ENCODE results near the gene PYROXD2.
A peak's percentile ranks its signal among the peaks of the same experiment; 100 is the strongest.

The PYROXD2 gene

GRCh38 chr10:98382691-98383101 is 32.3 kb downstream of the PYROXD2 start:
- Mint-ChIP-seq H3K9me3 (no peaks in the 10 kb centered on the region), H3K4me1 (ENCODE audit: low read depth) (peaks cover 63% of the 10 kb centered on the region), H3K36me3 (ENCODE audit: low read depth) (peaks cover 65% of the 10 kb centered on the region), H3K27me3 (no peaks in the 10 kb centered on the region), H3K4me3 (no peak overlapping the region), H3K27ac (no peak overlapping the region)
- intact Hi-C loops (cut with micrococcal nuclease): no loop called here

- no peak overlapping the region for H3K4me3 Mint-ChIP-seq
- no peaks in the 10 kb centered on the region for H3K9me3 Mint-ChIP-seq
- intact Hi-C loops (cut with micrococcal nuclease): no loop called here
- H3K36me3 Mint-ChIP-seq (ENCODE audit: low read depth): peaks cover 45% of the 10 kb centered on the region
- H3K27ac Mint-ChIP-seq: no peak overlapping the region
- peaks cover 67% of the 10 kb centered on the region for H3K4me1 Mint-ChIP-seq (ENCODE audit: low read depth)
- no peaks in the 10 kb centered on the region for H3K27me3 Mint-ChIP-seq
Measured at GRCh38 chr10:98380493-98381339, 34.3 kb downstream of the PYROXD2 start.

GRCh38 chr10:98378722-98379121 is 36.3 kb downstream of the PYROXD2 start:
- peaks cover 73% of the 10 kb centered on the region for H3K4me1 Mint-ChIP-seq (ENCODE audit: low read depth)
- intact Hi-C loops (cut with micrococcal nuclease): loop anchor here (10.0 kb wide), 1 partner anchor 54 kb away; no protein-coding TSS in a partner anchor
- no peak overlapping the region for H3K4me3 Mint-ChIP-seq

GRCh38 chr10:98377536-98377935 is 37.4 kb downstream of the PYROXD2 start:
- intact Hi-C loops (cut with micrococcal nuclease): loop anchor here (10.0 kb wide), 1 partner anchor 53 kb away; no protein-coding TSS in a partner anchor
- Mint-ChIP-seq H3K36me3 (ENCODE audit: low read depth) (peaks cover 15% of the 10 kb centered on the region), H3K9me3 (no peaks in the 10 kb centered on the region), H3K27me3 (no peaks in the 10 kb centered on the region), H3K4me3 (no peak overlapping the region), H3K27ac (peak overlapping the region; percentile 56), H3K4me1 (ENCODE audit: low read depth) (peaks cover 83% of the 10 kb centered on the region)

More at GRCh38 chr10:98378722-98379121, 36.3 kb downstream of the PYROXD2 start:
- Mint-ChIP-seq H3K27me3 (no peaks in the 10 kb centered on the region), H3K9me3 (no peaks in the 10 kb centered on the region), H3K27ac (peak overlapping the region; percentile 56), H3K36me3 (ENCODE audit: low read depth) (peaks cover 27% of the 10 kb centered on the region)

- Mint-ChIP-seq H3K4me3 (no peak overlapping the region), H3K9me3 (no peaks in the 10 kb centered on the region), H3K27ac (peak overlapping the region; percentile 1), H3K27me3 (no peaks in the 10 kb centered on the region), H3K36me3 (ENCODE audit: low read depth) (peaks cover 10% of the 10 kb centered on the region), H3K4me1 (ENCODE audit: low read depth) (peaks cover 83% of the 10 kb centered on the region)
- intact Hi-C loops (cut with micrococcal nuclease): loop anchor here (10.0 kb wide), 1 partner anchor 52 kb away; no protein-coding TSS in a partner anchor
Measured at GRCh38 chr10:98377001-98377400, 38.0 kb downstream of the PYROXD2 start.

GRCh38 chr10:98376485-98376884 is 38.5 kb downstream of the PYROXD2 start:
- H3K4me1 Mint-ChIP-seq (ENCODE audit: low read depth): peaks cover 86% of the 10 kb centered on the region
- peaks cover 6% of the 10 kb centered on the region for H3K36me3 Mint-ChIP-seq (ENCODE audit: low read depth)
- peak overlapping the region; percentile 1 for H3K27ac Mint-ChIP-seq
- H3K4me3 Mint-ChIP-seq: no peak overlapping the region
- intact Hi-C loops (cut with micrococcal nuclease): loop anchor here (10.0 kb wide), 1 partner anchor 52 kb away; no protein-coding TSS in a partner anchor
- H3K9me3 Mint-ChIP-seq: no peaks in the 10 kb centered on the region
- H3K27me3 Mint-ChIP-seq: peaks cover 2% of the 10 kb centered on the region

GRCh38 chr10:98374217-98374985 is 40.6 kb downstream of the PYROXD2 start:
- H3K36me3 Mint-ChIP-seq (ENCODE audit: low read depth): no peaks in the 10 kb centered on the region
- H3K4me3 Mint-ChIP-seq: peak overlapping the region; percentile 76
- no peaks in the 10 kb centered on the region for H3K9me3 Mint-ChIP-seq
- H3K4me1 Mint-ChIP-seq (ENCODE audit: low read depth): peaks cover 82% of the 10 kb centered on the region
- peak overlapping the region; percentile 95 for H3K27ac Mint-ChIP-seq
- intact Hi-C loops (cut with micrococcal nuclease): loop anchor here (10.0 kb wide), 1 partner anchor 50 kb away; no protein-coding TSS in a partner anchor
- H3K27me3 Mint-ChIP-seq: peaks cover 2% of the 10 kb centered on the region

- H3K4me1 Mint-ChIP-seq (ENCODE audit: low read depth): peaks cover 73% of the 10 kb centered on the region
- intact Hi-C loops (cut with micrococcal nuclease): loop anchor here (10.0 kb wide), 1 partner anchor 49 kb away; no protein-coding TSS in a partner anchor
- peak overlapping the region; percentile 76 for H3K4me3 Mint-ChIP-seq
- no peaks in the 10 kb centered on the region for H3K36me3 Mint-ChIP-seq (ENCODE audit: low read depth)
- H3K27ac Mint-ChIP-seq: peak overlapping the region; percentile 95
- H3K9me3 Mint-ChIP-seq: no peaks in the 10 kb centered on the region
- peaks cover 2% of the 10 kb centered on the region for H3K27me3 Mint-ChIP-seq
Measured at GRCh38 chr10:98373260-98374040, 41.5 kb downstream of the PYROXD2 start.

- H3K9me3 Mint-ChIP-seq: no peaks in the 10 kb centered on the region
- no peaks in the 10 kb centered on the region for H3K36me3 Mint-ChIP-seq (ENCODE audit: low read depth)
- peaks cover 53% of the 10 kb centered on the region for H3K4me1 Mint-ChIP-seq (ENCODE audit: low read depth)
- no peak overlapping the region for H3K4me3 Mint-ChIP-seq
- intact Hi-C loops (cut with micrococcal nuclease): loop anchor here (10.0 kb wide), 1 partner anchor 46 kb away; no protein-coding TSS in a partner anchor
- peak overlapping the region; percentile 68 for H3K27ac Mint-ChIP-seq
- H3K27me3 Mint-ChIP-seq: peaks cover 4% of the 10 kb centered on the region
Measured at GRCh38 chr10:98370831-98371820, 43.9 kb downstream of the PYROXD2 start.

- Mint-ChIP-seq H3K36me3 (ENCODE audit: low read depth) (no peaks in the 10 kb centered on the region), H3K27ac (peak overlapping the region; percentile 46), H3K4me3 (no peak overlapping the region), H3K4me1 (ENCODE audit: low read depth) (peaks cover 53% of the 10 kb centered on the region), H3K9me3 (no peaks in the 10 kb centered on the region), H3K27me3 (peaks cover 4% of the 10 kb centered on the region)
- intact Hi-C loops (cut with micrococcal nuclease): loop anchor here (10.0 kb wide), 1 partner anchor 45 kb away; no protein-coding TSS in a partner anchor
Measured at GRCh38 chr10:98369801-98370200, 45.2 kb downstream of the PYROXD2 start.

- Mint-ChIP-seq H3K27ac (no peak overlapping the region), H3K27me3 (peaks cover 4% of the 10 kb centered on the region), H3K9me3 (no peaks in the 10 kb centered on the region), H3K4me3 (no peak overlapping the region), H3K4me1 (ENCODE audit: low read depth) (peaks cover 50% of the 10 kb centered on the region), H3K36me3 (ENCODE audit: low read depth) (no peaks in the 10 kb centered on the region)
- intact Hi-C loops (cut with micrococcal nuclease): no loop called here
Measured at GRCh38 chr10:98368644-98369043, 46.3 kb downstream of the PYROXD2 start.

GRCh38 chr10:98367604-98368451 is 47.2 kb downstream of the PYROXD2 start:
- Mint-ChIP-seq H3K4me1 (ENCODE audit: low read depth) (peaks cover 41% of the 10 kb centered on the region), H3K4me3 (no peak overlapping the region), H3K27me3 (peaks cover 4% of the 10 kb centered on the region), H3K36me3 (ENCODE audit: low read depth) (no peaks in the 10 kb centered on the region), H3K27ac (no peak overlapping the region), H3K9me3 (no peaks in the 10 kb centered on the region)
- intact Hi-C loops (cut with micrococcal nuclease): no loop called here

Measured in dendritic cell treated with granulocyte-macrophage colony-stimulating factor and Interleukin-4, amounts not matched to agents 40 ng/mL and 50 ng/mL, for 4 days (primary cell).